Measurements from ENCODE around the gene TMUB2. TPM values are rescaled to one million over a fixed set of nuclear protein-coding genes. Genes with fewer than 3 reads are reported as not detected.

The TMUB2 gene
- total and polyA plus RNA-seq, 2 of the 13 experiments (the other 11 are each of a cell fraction or from before 2014, with no cell fraction given) = 26.9 to 50.8 TPM

DNA sequence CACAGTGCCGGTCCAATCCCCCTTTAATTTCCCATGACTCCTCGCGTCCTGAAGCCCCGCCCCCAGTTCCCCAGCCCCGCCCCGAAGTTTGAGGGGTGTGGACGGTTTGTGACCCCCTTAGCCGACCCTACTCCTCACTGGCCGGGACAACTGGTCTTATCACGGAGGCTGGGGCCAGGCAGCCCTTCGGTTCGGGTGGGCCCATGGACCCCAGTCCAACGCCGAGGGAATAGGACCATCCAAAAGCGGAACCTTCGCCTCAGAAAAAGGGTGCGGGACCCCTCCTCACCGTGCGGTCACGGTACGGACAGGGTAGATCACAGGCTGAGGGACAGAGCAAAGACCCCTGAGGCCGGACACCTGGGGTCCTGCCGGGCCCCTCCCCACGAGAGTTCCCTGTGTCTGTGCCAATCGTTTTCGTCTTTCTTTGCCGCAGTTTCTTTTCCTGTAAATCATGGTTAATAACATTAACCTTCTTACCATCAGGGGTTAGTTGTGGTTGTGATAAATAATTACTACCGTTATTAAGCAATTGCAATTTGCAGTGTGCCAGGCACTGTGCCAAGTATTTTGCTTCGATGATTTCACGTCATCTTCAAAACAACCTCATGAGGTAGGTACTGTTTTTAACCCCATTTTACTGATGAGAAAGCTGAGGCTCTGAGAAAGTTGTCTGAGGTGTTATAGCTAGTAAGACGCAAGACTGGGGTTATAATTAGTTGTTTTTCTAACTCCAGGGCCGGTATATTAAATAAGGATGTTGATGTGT lies 543 bp downstream of the TMUB2 start (continued):
- TF ChIP-seq, protein P1, sequence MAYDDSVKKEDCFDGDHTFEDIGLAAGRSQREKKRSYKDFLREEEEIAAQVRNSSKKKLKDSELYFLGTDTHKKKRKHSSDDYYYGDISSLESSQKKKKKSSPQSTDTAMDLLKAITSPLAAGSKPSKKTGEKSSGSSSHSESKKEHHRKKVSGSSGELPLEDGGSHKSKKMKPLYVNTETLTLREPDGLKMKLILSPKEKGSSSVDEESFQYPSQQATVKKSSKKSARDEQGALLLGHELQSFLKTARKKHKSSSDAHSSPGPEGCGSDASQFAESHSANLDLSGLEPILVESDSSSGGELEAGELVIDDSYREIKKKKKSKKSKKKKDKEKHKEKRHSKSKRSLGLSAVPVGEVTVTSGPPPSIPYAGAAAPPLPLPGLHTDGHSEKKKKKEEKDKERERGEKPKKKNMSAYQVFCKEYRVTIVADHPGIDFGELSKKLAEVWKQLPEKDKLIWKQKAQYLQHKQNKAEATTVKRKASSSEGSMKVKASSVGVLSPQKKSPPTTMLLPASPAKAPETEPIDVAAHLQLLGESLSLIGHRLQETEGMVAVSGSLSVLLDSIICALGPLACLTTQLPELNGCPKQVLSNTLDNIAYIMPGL (CRISPR knock-in tag; IDR thresholded peaks at IDR 0.05; ENCODE audit: borderline replicate concordance in 1 of 2, low read depth in 1 of 2) = peak in 1 of 2 experiments; percentile 60; a peak in 1 of 4 replicates
- peak; percentile 26; the same call in 1 of the 2 replicates for TF ChIP-seq EED (CRISPR knock-in tag; IDR thresholded peaks at IDR 0.05)
- no peak for TF ChIP-seq HNF4A (CRISPR knock-in tag; IDR thresholded peaks at IDR 0.05)
- no peak for TF ChIP-seq HNRNPLL (IDR thresholded peaks at IDR 0.05; ENCODE audit: low read depth, low read length, poor library complexity, severe bottlenecking)
- TF ChIP-seq, protein P2, sequence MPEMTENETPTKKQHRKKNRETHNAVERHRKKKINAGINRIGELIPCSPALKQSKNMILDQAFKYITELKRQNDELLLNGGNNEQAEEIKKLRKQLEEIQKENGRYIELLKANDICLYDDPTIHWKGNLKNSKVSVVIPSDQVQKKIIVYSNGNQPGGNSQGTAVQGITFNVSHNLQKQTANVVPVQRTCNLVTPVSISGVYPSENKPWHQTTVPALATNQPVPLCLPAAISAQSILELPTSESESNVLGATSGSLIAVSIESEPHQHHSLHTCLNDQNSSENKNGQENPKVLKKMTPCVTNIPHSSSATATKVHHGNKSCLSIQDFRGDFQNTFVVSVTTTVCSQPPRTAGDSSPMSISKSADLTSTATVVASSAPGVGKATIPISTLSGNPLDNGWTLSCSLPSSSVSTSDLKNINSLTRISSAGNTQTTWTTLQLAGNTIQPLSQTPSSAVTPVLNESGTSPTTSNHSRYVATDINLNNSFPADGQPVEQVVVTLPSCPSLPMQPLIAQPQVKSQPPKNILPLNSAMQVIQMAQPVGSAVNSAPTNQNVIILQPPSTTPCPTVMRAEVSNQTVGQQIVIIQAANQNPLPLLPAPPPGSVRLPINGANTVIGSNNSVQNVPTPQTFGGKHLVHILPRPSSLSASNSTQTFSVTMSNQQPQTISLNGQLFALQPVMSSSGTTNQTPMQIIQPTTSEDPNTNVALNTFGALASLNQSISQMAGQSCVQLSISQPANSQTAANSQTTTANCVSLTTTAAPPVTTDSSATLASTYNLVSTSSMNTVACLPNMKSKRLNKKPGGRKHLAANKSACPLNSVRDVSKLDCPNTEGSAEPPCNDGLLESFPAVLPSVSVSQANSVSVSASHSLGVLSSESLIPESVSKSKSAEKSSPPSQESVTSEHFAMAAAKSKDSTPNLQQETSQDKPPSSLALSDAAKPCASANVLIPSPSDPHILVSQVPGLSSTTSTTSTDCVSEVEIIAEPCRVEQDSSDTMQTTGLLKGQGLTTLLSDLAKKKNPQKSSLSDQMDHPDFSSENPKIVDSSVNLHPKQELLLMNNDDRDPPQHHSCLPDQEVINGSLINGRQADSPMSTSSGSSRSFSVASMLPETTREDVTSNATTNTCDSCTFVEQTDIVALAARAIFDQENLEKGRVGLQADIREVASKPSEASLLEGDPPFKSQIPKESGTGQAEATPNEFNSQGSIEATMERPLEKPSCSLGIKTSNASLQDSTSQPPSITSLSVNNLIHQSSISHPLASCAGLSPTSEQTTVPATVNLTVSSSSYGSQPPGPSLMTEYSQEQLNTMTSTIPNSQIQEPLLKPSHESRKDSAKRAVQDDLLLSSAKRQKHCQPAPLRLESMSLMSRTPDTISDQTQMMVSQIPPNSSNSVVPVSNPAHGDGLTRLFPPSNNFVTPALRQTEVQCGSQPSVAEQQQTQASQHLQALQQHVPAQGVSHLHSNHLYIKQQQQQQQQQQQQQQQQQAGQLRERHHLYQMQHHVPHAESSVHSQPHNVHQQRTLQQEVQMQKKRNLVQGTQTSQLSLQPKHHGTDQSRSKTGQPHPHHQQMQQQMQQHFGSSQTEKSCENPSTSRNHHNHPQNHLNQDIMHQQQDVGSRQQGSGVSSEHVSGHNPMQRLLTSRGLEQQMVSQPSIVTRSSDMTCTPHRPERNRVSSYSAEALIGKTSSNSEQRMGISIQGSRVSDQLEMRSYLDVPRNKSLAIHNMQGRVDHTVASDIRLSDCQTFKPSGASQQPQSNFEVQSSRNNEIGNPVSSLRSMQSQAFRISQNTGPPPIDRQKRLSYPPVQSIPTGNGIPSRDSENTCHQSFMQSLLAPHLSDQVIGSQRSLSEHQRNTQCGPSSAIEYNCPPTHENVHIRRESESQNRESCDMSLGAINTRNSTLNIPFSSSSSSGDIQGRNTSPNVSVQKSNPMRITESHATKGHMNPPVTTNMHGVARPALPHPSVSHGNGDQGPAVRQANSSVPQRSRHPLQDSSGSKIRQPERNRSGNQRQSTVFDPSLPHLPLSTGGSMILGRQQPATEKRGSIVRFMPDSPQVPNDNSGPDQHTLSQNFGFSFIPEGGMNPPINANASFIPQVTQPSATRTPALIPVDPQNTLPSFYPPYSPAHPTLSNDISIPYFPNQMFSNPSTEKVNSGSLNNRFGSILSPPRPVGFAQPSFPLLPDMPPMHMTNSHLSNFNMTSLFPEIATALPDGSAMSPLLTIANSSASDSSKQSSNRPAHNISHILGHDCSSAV (CRISPR knock-in tag; IDR thresholded peaks at IDR 0.05; ENCODE audit: borderline replicate concordance) = 0 out of 2 replicates have a peak, but pooled peaks have one; percentile 17
- 0 out of 4 replicates have a peak, but pooled peaks of 1 of the 2 experiments have one; percentile 15 for TF ChIP-seq KLF16 (CRISPR knock-in tag; IDR thresholded peaks at IDR 0.05)
- TF ChIP-seq, protein P3, sequence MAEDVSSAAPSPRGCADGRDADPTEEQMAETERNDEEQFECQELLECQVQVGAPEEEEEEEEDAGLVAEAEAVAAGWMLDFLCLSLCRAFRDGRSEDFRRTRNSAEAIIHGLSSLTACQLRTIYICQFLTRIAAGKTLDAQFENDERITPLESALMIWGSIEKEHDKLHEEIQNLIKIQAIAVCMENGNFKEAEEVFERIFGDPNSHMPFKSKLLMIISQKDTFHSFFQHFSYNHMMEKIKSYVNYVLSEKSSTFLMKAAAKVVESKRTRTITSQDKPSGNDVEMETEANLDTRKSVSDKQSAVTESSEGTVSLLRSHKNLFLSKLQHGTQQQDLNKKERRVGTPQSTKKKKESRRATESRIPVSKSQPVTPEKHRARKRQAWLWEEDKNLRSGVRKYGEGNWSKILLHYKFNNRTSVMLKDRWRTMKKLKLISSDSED (CRISPR knock-in tag; IDR thresholded peaks at IDR 0.05) = no peak
- no peak for TF ChIP-seq THYN1 (CRISPR knock-in tag; IDR thresholded peaks at IDR 0.05; ENCODE audit: borderline replicate concordance, low read depth)
- no peak for TF ChIP-seq HOXA5 (CRISPR knock-in tag; IDR thresholded peaks at IDR 0.05)
- 0 out of 2 replicates have a peak, but pooled peaks have one; percentile 18 for TF ChIP-seq SIN3A (IDR thresholded peaks at IDR 0.05; ENCODE audit: borderline replicate concordance, low read depth, low read length)
- TF ChIP-seq SSRP1 (CRISPR knock-in tag; IDR thresholded peaks at IDR 0.05) = peak; percentile 41; the same call in 1 of the 2 replicates
- TF ChIP-seq, protein P4, sequence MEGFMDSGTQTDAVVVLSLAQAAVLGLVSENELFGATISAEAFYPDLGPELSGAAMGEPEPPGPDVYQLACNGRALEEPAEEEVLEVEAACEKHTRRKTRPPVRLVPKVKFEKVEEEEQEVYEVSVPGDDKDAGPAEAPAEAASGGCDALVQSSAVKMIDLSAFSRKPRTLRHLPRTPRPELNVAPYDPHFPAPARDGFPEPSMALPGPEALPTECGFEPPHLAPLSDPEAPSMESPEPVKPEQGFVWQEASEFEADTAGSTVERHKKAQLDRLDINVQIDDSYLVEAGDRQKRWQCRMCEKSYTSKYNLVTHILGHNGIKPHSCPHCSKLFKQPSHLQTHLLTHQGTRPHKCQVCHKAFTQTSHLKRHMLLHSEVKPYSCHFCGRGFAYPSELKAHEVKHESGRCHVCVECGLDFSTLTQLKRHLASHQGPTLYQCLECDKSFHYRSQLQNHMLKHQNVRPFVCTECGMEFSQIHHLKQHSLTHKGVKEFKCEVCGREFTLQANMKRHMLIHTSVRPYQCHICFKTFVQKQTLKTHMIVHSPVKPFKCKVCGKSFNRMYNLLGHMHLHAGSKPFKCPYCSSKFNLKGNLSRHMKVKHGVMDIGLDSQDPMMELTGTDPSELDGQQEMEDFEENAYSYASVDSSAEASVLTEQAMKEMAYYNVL (CRISPR knock-in tag; IDR thresholded peaks at IDR 0.05; ENCODE audit: borderline replicate concordance) = no peak

Measured in HepG2 (cell line).